ENCODE results near the gene SMYD3. TPM values are rescaled to one million over a fixed set of nuclear protein-coding genes. Genes with fewer than 3 reads are reported as not detected.

SMYD3 gene
- total RNA-seq, 3 donors from 2014 or later (not counting 1 experiment from before 2014, with no cell fraction given): 43.6 to 48.0 (median 46.1) TPM

DNA sequence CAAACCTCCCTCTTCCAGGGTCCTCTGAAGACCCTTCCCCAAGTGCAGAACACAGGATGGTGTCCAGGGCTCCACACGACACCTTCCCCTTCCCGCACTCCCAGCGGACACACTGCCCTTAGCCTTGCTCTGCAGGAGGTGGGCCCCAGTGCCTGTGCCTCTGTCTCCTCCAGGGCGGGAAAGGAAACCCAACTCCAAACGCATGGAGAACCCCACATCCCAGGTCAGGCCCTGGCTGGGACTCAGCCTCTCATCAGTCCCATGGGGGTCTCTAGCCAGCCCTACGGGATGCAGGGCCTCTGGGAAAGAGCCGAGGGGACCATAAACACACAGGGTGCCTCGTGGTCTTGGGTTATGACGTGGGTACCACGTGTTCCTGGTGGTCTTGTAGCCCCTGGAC lies 5.6 kb upstream of the SMYD3 start:
- Mint-ChIP-seq H3K4me1 (peaks cover 1 to 4% of the 10 kb centered on the region in 2 donors), H3K27me3 (ENCODE audit: low read depth in 2 of 2) (no peaks in the 10 kb centered on the region), H3K27ac (no peak overlapping the region), H3K4me3 (no peak overlapping the region), H3K9me3 (no peaks in the 10 kb centered on the region), H3K36me3 (no peaks in the 10 kb centered on the region)
- intact Hi-C loops (cut with micrococcal nuclease): no loop called here
- peaks cover 3% of the 10 kb centered on the region for H3K4me1 ChIP-seq (ENCODE audit: control insufficient read depth, insufficient read depth, low read length)
- 87% methylated on average over 10 of the region's 10 CpGs for WGBS (ENCODE audit: insufficient coverage)
- H3K27me3 ChIP-seq (ENCODE audit: control insufficient read depth, insufficient read depth, low read length): no peaks in the 10 kb centered on the region
- DNase-seq: no peak
- ATAC-seq: no peak
- no peak overlapping the region for H3K27ac ChIP-seq (ENCODE audit: low read length)
- peaks cover 27% of the 10 kb centered on the region for H3K9me3 ChIP-seq (ENCODE audit: control insufficient read depth, insufficient read depth, low read length)
- TF ChIP-seq, protein P1, sequence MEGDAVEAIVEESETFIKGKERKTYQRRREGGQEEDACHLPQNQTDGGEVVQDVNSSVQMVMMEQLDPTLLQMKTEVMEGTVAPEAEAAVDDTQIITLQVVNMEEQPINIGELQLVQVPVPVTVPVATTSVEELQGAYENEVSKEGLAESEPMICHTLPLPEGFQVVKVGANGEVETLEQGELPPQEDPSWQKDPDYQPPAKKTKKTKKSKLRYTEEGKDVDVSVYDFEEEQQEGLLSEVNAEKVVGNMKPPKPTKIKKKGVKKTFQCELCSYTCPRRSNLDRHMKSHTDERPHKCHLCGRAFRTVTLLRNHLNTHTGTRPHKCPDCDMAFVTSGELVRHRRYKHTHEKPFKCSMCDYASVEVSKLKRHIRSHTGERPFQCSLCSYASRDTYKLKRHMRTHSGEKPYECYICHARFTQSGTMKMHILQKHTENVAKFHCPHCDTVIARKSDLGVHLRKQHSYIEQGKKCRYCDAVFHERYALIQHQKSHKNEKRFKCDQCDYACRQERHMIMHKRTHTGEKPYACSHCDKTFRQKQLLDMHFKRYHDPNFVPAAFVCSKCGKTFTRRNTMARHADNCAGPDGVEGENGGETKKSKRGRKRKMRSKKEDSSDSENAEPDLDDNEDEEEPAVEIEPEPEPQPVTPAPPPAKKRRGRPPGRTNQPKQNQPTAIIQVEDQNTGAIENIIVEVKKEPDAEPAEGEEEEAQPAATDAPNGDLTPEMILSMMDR (IDR thresholded peaks at IDR 0.05): no peak
- no peak overlapping the region for H3K4me3 ChIP-seq (ENCODE audit: low read length)
- H3K36me3 ChIP-seq (ENCODE audit: control insufficient read depth, insufficient read depth, low read length): no peaks in the 10 kb centered on the region

DNA sequence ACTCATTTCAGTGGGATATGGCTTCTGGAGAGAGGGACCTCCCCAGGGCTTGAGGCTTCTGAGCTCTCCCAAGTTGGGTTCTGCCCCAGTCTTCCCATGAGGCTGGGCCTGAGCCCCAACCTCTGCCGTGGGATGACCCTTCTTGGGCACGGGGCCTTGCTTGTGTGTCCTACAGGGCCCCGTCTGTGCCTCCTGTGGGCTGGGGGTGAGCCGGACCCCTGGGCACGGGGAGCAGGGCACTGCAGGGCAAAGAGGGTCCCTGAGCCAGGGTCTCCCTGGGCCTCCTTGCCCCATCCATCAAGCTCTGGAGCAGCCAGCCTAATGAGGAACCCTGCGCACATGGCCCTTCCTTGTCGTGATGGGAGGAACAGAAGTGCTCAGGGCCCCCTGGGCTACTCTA lies 5.2 kb upstream of the SMYD3 start:
- Mint-ChIP-seq H3K4me3 (no peak overlapping the region), H3K27ac (no peak overlapping the region), H3K27me3 (ENCODE audit: low read depth in 2 of 2) (no peaks in the 10 kb centered on the region), H3K36me3 (no peaks in the 10 kb centered on the region), H3K4me1 (peaks cover 5 to 8% of the 10 kb centered on the region in 2 donors), H3K9me3 (no peaks in the 10 kb centered on the region)
- no peak overlapping the region for H3K4me3 ChIP-seq (ENCODE audit: low read length)
- no peaks in the 10 kb centered on the region for H3K36me3 ChIP-seq (ENCODE audit: control insufficient read depth, insufficient read depth, low read length)
- no peak overlapping the region for H3K27ac ChIP-seq (ENCODE audit: low read length)
- TF ChIP-seq, protein P1 (IDR thresholded peaks at IDR 0.05): no peak
- intact Hi-C loops (cut with micrococcal nuclease): no loop called here
- H3K4me1 ChIP-seq (ENCODE audit: control insufficient read depth, insufficient read depth, low read length): peaks cover 5% of the 10 kb centered on the region
- ATAC-seq: no peak
- 90% methylated on average over 7 of the region's 7 CpGs for WGBS (ENCODE audit: insufficient coverage)
- no peaks in the 10 kb centered on the region for H3K27me3 ChIP-seq (ENCODE audit: control insufficient read depth, insufficient read depth, low read length)
- no peak for DNase-seq
- H3K9me3 ChIP-seq (ENCODE audit: control insufficient read depth, insufficient read depth, low read length): peaks cover 27% of the 10 kb centered on the region

DNA sequence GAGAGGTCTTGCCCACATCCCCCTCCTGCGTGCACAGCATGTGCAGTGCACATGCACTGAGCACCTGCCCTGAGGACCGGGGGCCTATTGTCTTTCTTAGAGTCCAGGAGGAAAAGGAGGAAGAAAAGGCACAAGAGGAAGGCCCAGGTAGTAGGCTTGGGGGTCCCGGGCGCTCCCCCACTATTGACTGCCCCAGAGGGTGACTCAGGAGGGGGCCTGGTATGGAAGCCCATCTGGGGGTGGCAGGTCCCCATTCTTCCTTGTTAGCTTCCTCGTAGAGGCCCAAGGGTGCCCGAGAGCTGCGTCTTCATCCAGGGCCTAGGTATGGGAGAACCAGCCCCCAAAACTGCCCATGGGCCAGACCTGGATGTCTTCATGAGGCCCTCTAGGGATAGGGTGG lies 4.1 kb upstream of the SMYD3 start:
- TF ChIP-seq, protein P1 (IDR thresholded peaks at IDR 0.05): no peak
- Mint-ChIP-seq H3K4me1 (peaks cover 9 to 12% of the 10 kb centered on the region in 2 donors), H3K27me3 (ENCODE audit: low read depth in 2 of 2) (no peaks in the 10 kb centered on the region), H3K4me3 (no peak overlapping the region), H3K9me3 (no peaks in the 10 kb centered on the region), H3K27ac (no peak overlapping the region), H3K36me3 (no peaks in the 10 kb centered on the region)
- no peak overlapping the region for H3K27ac ChIP-seq (ENCODE audit: low read length)
- WGBS (ENCODE audit: insufficient coverage): 93% methylated on average over 7 of the region's 7 CpGs
- no peak for ATAC-seq
- H3K36me3 ChIP-seq (ENCODE audit: control insufficient read depth, insufficient read depth, low read length): no peaks in the 10 kb centered on the region
- DNase-seq: no peak
- intact Hi-C loops (cut with micrococcal nuclease): no loop called here
- no peaks in the 10 kb centered on the region for H3K27me3 ChIP-seq (ENCODE audit: control insufficient read depth, insufficient read depth, low read length)
- H3K4me3 ChIP-seq (ENCODE audit: low read length): no peak overlapping the region
- peaks cover 10% of the 10 kb centered on the region for H3K4me1 ChIP-seq (ENCODE audit: control insufficient read depth, insufficient read depth, low read length)
- peaks cover 17% of the 10 kb centered on the region for H3K9me3 ChIP-seq (ENCODE audit: control insufficient read depth, insufficient read depth, low read length)

Data from natural killer cell (primary cell).